Measurements from ENCODE around the gene TSPAN18. TPM values are rescaled to one million over a fixed set of nuclear protein-coding genes. Genes with fewer than 3 reads are reported as not detected.

The TSPAN18 gene
- polyA plus RNA-seq, 1 experiment, result 0.98 TPM

GRCh38 chr11:44873537-44873936 lies 146.8 kb downstream of the TSPAN18 start:
- H3K27me3 ChIP-seq (ENCODE audit: control insufficient read depth, insufficient read depth, low read length), result peaks cover 23% of the 10 kb centered on the region
- ChIA-PET CTCF (no interaction called here), POLR2A (no interaction called here)
- no peak overlapping the region for H3K27ac ChIP-seq (ENCODE audit: low read depth, low read length)
- H3K4me3 ChIP-seq (ENCODE audit: low read depth, low read length), result no peak overlapping the region
- DNase-seq (ENCODE audit: low read depth, low spot score), result no peak
- no peak for TF ChIP-seq CTCF (IDR thresholded peaks at IDR 0.05; ENCODE audit: low read depth, low read length)
- H3K9me3 ChIP-seq (ENCODE audit: control insufficient read depth, insufficient read depth, low read length), result no peaks in the 10 kb centered on the region

- H3K9me3 ChIP-seq (ENCODE audit: control insufficient read depth, insufficient read depth, low read length), result no peaks in the 10 kb centered on the region
- CTCF ChIA-PET, result interaction anchor here (1.3 to 1.5 kb wide), 2 partner anchors 19 to 253 kb away, joined by 4 to 7 read pairs; no protein-coding TSS in a partner anchor
- H3K4me3 ChIP-seq (ENCODE audit: low read depth, low read length), result no peak overlapping the region
- no peak for DNase-seq (ENCODE audit: low read depth, low spot score)
- POLR2A ChIA-PET, result no interaction called here
- H3K27me3 ChIP-seq (ENCODE audit: control insufficient read depth, insufficient read depth, low read length), result peaks cover 25% of the 10 kb centered on the region
- TF ChIP-seq CTCF (IDR thresholded peaks at IDR 0.05; ENCODE audit: low read depth, low read length), result no peak
- H3K27ac ChIP-seq (ENCODE audit: low read depth, low read length), result no peak overlapping the region
Observed at GRCh38 chr11:44874284-44874683, 147.5 kb downstream of the TSPAN18 start.

GRCh38 chr11:44875037-44875436 lies 148.3 kb downstream of the TSPAN18 start:
- Histone ChIP-seq H3K27ac (ENCODE audit: low read depth, low read length) (no peak overlapping the region), H3K27me3 (ENCODE audit: control insufficient read depth, insufficient read depth, low read length) (peaks cover 27% of the 10 kb centered on the region), H3K4me3 (ENCODE audit: low read depth, low read length) (no peak overlapping the region), H3K9me3 (ENCODE audit: control insufficient read depth, insufficient read depth, low read length) (no peaks in the 10 kb centered on the region)
- no peak for TF ChIP-seq CTCF (IDR thresholded peaks at IDR 0.05; ENCODE audit: low read depth, low read length)
- ChIA-PET POLR2A (no interaction called here), CTCF (interaction anchor here (1.1 to 1.5 kb wide), 5 partner anchors 11 to 254 kb away, joined by 3 to 7 read pairs (median 4); no protein-coding TSS in a partner anchor)
- DNase-seq (ENCODE audit: low read depth, low spot score), result no peak

GRCh38 chr11:44876194-44876723 lies 149.5 kb downstream of the TSPAN18 start:
- no peak overlapping the region for H3K4me3 ChIP-seq (ENCODE audit: low read depth, low read length)
- H3K27me3 ChIP-seq (ENCODE audit: control insufficient read depth, insufficient read depth, low read length), result peaks cover 34% of the 10 kb centered on the region
- H3K27ac ChIP-seq (ENCODE audit: low read depth, low read length), result no peak overlapping the region
- no peak for DNase-seq (ENCODE audit: low read depth, low spot score)
- POLR2A ChIA-PET, result no interaction called here
- CTCF ChIA-PET, result interaction anchor here (1.1 to 1.5 kb wide), 3 partner anchors 10 to 35 kb away, joined by 3 to 6 read pairs (median 4); no protein-coding TSS in a partner anchor
- H3K9me3 ChIP-seq (ENCODE audit: control insufficient read depth, insufficient read depth, low read length), result no peaks in the 10 kb centered on the region
- TF ChIP-seq CTCF (IDR thresholded peaks at IDR 0.05; ENCODE audit: low read depth, low read length), result no peak

- H3K27me3 ChIP-seq (ENCODE audit: control insufficient read depth, insufficient read depth, low read length), result peaks cover 39% of the 10 kb centered on the region
- TF ChIP-seq CTCF (IDR thresholded peaks at IDR 0.05; ENCODE audit: low read depth, low read length), result no peak
- ChIA-PET POLR2A (no interaction called here), CTCF (no interaction called here)
- no peak overlapping the region for H3K4me3 ChIP-seq (ENCODE audit: low read depth, low read length)
- no peak overlapping the region for H3K27ac ChIP-seq (ENCODE audit: low read depth, low read length)
- DNase-seq (ENCODE audit: low read depth, low spot score), result no peak
- H3K9me3 ChIP-seq (ENCODE audit: control insufficient read depth, insufficient read depth, low read length), result no peaks in the 10 kb centered on the region
Observed at GRCh38 chr11:44876906-44877305, 150.1 kb downstream of the TSPAN18 start.
